Measurements from ENCODE around the gene JARID2.

Gene JARID2

DNA sequence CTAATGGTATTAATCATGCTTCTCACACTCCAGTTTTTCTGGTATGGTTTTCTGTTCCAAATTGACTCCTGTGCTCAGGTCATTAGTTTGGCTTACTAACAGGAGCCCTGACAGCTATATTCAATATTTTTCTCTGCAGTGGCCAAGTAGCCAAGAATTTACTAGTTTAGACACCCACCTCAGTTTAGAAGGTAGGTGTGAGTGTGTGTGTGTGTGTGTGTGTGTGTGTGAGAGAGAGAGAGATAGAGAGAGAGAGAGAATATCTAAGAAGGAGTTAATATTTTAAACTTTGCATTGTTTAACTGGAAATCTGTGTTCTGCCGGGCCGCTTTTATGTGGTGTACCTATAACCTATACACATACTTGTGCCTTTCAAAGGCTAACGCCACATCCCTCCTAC is 18.5 kb downstream of the JARID2 start:
- in situ Hi-C loops (cut with HindIII; ENCODE audit: low sequenced_read_pairs) = no loop called here

DNA sequence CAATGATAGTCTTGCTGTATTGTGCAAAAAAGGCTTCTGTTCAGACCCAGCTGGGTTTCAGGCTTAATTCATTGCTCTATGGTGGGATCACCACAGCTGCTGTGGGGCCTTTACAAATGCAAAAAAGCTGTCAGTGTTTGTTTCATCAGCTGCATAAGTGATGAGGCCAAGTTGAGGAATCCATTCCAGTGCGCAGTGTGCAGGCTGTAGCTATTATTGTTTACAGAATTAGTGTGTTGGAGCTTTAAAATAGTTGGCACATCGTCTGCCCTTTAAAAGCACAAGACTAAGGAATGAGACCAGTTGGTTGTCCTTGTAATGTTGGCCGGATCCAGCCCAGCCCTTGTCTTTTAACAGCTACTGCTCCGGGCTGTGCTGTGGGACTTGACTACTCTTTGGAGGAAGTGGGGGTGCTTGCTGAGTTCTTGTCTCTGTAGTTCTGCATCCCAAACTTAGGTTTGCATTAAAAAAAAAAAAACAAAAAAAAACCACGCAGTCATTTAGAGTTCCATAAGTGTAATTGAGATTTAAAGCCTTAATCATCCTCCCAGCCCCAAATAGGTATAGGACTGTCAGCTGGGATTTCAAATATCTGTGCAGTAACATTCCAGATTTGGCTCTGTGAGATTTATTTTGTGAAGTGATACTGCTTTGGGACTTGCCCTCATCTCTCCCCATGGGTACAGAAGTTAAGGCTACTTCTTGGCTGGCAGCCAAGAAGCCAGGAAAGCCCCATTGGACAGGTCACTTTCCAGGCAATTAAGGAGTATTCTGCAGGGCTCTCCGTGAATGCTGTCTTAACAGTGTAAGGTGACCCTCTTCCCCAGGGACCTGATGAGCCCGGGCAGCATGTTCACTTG is 19.3 kb downstream of the JARID2 start:
- in situ Hi-C loops (cut with HindIII; ENCODE audit: low sequenced_read_pairs) = no loop called here

DNA sequence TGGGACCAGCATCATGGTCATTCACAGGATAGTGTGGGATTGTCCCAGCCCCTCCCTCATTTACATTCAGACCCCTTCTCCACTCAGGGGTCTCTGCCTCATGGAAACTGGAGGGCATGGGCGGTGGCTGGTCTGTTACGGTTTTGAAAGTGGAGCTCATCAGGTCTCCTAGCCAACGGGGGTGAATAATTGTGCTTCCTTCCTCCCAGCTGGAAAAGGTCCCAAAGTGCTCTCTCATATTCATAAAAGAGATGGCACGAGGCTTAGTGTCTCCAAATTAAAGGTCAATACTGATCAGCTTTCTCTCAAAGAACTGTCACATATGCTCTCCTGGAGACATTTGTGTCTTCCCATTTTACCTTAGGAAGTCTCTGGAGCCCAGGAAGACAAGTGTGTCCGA is 19.9 kb downstream of the JARID2 start:
- in situ Hi-C loops (cut with HindIII; ENCODE audit: low sequenced_read_pairs) = no loop called here

DNA sequence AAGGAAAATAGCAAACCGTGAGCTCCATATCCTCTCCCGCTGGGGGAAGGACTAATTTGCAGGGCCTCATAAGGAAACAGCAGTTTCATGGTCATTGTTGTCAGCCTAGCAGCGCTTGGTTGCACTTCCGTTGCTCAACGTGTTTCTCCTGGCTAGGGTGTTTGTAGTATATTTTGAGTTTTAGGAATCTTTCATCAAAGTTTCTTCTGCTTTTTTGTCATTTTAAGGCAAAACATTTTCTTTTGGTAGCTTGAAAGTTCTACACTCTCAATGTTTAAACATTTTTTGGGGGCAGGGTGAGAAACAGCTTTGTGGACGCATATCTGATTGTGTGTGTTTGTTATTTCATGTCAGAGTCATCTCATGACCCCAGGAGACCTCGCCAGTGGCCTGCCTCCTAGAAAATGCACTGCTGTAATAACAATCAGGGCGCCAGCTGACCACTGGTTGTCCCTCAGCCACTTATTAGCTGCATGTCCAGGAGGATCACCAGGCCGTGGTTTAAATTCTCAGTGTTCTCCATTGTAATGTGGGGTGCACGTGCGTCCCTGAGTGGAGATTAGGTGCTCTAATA is 20.6 kb downstream of the JARID2 start:
- in situ Hi-C loops (cut with HindIII; ENCODE audit: low sequenced_read_pairs) = no loop called here

DNA sequence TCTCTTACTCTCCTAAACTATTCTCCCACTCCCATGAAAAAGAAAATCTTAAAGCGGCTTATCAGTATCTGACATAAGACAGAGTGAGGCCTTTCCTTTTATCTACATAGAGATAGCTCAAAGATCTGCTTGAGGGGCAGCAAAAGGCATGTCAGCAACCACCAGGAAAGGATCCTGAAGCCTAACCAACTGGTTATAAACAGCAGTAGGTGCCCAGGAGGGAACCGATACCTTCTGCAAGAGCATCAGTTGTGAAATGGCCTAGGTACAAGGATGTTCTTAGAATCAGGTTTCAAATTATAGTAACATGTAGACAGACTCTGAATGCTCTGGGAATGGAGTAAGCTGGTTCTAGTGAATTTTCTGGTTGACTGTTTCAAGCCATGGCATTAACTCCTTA is 21.4 kb downstream of the JARID2 start:
- in situ Hi-C loops (cut with HindIII; ENCODE audit: low sequenced_read_pairs) = no loop called here

DNA sequence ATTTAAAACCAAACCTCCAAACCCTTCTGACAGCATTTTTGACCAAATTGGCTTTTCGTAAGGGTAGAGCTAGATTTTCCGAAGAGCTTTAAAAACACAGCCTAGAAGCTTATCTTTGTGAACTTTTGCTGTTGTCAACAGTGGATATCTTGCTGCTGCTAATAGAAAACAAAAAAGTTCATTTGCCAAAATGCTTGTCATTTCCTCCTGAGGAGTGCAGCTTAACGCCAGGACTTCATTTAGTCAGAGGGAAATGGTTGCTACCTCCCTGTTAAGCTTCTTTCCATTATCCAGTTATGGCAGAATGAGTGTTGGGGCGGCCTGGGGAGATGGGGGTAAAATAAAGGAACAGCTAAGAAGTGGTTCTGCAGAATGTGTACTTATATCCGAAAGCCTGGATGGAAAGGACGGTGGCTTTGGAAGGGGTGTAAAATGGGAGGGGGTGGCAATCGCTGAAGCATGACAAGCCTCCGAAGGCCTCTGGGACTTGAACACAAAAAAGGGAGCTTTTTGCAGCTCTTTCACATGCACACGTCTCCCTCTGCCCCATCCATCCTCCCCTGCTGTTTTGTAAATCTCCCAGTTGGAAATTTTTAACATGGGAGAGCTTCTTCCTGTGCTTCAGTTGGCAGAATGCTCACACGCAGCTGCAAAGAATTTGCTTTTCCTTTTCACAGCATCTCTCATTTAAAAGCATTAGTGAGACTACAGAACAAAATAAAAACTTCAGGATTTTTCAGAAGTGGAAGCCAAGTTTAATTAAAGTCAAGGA is 22.5 kb downstream of the JARID2 start:
- in situ Hi-C loops (cut with HindIII; ENCODE audit: low sequenced_read_pairs) = no loop called here

DNA sequence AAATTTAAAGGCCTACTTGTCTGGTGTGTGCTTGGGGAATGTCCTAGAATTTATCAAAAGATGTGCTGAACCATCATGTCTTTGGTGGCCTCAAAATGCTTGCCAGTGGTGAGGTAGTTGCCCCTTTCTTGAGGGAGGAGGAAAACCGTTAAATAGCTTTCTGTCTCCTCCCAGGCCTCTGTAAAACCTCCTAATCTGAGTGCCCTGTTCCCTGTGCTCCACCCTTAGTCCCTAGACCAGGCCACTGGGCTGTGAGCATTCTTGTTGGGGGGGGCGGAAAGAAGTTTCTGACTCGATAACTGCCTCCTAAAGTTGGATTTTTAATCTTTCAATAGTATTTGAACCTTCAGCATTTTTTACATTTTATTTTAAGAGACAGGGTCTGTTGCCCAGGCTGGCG is 23.1 kb downstream of the JARID2 start:
- in situ Hi-C loops (cut with HindIII; ENCODE audit: low sequenced_read_pairs) = no loop called here

DNA sequence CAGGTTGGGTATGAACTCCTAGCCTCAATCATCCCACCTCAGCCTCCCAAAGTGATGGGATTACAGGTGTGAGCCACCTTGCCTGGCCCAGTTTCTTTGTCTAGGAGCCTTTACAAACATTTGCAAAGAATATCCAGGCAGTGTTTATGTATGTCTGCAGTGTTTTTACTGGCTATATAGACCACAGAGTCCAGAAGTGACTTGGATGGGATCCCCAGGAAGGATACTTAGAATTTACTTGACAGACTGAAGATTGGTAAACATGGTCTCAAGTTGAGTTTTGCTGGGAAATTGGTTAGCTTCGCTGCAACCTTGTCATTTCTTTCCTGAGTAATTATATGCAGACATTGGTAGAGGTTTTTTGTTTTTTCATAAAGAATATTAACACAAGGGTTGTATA is 23.8 kb downstream of the JARID2 start:
- in situ Hi-C loops (cut with HindIII; ENCODE audit: low sequenced_read_pairs) = no loop called here

DNA sequence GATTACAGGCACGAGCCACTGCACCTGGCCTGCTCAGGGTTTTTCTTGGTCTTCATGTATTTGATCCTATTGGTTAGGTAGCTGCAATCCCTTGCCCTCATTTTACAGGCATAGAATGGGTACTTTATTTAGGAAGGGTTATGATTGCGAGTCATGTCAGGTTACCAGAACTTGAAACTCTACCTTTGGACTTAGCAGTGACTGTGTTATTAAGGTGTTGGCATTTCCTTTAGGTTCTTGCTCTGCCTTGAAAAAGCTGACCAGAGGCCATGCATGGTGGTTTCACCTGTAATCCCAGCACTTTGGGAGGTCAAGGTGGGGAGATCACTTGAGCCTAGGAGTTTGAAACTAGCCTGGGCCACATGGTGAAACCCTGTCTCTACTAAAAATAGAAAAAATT is 24.5 kb downstream of the JARID2 start:
- in situ Hi-C loops (cut with HindIII; ENCODE audit: low sequenced_read_pairs) = no loop called here

DNA sequence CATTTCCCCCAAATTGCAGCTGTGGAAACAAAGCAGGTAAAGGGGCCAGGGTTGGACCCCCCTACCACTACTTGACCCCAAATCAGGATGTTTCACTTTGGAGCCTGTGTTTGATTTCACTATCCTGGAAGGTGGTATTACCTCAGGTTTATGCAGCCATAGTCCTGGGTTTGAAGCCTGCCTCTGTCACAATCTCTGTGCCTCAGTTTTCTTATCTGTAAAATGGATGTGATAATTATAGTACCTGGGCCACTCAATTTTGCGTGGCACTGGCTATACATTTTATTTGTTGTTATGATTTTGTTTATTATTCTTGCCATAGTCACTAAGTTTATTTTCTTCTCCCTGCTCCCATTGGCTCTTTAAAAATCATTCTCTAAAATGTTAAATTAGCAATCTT is 26.7 kb downstream of the JARID2 start:
- in situ Hi-C loops (cut with HindIII; ENCODE audit: low sequenced_read_pairs) = no loop called here

DNA sequence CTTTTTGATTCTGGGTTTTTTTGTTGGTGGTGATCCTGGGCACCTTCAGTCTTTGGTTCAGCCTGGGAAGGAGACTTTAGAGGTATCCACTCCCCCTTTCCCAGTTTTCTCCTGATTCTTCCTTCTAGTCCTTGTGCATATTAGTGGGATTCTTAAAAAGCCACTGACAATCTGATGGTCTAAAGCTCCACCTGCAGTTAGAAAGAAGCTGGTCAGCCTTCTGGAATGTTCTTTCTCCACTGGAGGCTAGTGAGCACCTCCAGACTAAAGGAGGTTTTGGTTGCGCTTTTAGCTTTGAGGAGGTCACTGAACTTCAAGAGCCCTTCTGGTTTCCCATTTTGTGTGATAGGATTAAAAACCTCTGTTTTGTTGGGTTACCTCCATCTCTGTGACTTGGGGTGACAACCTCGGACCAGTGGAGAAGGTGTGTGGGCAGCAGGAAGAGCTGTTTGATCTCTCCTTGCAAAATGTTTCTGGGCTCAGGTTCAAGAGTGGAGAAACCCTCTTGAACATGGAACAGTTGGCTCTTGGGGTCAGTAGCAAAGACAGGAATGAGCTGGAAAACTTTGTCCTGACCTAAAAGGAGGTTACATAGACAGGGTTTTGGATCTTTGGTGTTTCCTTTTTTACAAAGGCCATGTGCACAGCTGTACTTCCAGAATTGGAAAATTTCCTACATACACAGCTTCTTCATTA is 29.0 kb downstream of the JARID2 start:
- in situ Hi-C loops (cut with HindIII; ENCODE audit: low sequenced_read_pairs) = no loop called here

DNA sequence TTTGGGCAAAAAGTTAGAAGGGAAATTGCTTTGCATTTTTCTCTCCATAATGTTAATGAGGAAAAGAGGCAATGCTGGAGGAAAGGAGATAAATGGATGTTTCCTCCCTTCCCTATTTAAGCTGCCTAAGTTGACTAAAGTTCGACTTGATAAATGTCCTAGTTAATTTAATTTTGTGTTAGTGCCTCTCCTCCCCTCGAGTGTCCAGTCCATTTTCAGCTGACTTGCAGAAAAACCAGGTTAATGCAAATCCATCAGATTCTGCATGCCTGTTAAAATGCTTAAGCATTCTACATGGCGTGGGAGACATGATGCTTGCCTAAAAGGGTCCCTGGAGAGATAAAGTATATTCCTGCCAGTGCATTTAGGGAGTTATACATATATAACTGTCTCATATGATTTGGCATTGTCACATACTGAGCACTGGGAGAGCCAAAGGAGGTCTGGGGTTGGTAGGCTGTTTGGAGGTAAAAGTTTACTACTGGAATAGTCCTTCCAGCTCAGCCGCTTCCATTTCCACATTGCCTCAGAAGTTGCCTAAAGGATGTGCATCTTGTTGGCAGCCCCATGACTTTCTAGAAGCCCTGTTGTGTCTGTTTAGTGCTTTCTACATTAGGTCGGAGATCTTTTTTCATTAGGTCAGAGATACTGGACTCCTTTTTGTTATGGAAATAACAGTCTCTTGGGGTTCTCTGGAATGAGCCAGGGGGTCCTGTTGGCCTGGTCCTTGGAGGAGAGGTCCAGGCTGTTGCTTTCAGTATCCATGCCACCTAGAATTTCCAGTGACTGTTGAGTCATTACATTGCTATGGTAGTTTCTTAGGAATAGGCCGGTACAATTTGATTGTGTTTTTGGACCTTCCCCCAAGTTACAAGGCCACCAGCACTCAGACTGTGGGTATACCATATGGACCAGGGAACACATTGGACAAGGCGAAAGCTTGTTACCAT is 30.4 kb downstream of the JARID2 start:
- in situ Hi-C loops (cut with HindIII; ENCODE audit: low sequenced_read_pairs) = no loop called here

DNA sequence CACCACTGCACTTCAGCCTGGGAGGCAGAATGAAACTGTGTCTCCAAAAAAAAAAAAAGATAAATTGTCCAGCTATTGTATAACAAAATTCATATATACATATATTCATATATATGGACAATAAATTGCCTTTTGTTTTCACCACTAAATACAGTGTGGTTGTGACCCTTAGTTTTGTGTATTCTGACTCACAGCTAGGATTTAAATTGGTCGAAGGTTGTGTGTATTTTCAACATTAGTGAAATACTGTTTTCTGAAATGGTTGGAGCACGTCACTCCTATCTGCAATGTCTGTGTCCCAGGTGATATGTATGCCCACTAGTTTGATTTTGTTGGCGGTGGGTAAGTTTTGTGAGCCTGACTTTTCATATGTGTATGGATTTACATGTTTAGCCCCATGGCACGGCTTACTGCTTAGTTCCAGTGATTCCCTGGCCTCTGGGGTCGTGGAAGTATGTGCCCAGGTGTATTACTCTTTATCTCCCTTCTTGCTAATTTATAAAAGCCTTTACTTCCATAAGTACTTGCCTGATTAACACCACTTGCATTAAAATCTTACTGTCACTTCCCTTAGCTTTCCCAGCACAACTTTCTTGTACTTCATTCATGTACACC is 33.3 kb downstream of the JARID2 start:
- in situ Hi-C loops (cut with HindIII; ENCODE audit: low sequenced_read_pairs) = no loop called here

DNA sequence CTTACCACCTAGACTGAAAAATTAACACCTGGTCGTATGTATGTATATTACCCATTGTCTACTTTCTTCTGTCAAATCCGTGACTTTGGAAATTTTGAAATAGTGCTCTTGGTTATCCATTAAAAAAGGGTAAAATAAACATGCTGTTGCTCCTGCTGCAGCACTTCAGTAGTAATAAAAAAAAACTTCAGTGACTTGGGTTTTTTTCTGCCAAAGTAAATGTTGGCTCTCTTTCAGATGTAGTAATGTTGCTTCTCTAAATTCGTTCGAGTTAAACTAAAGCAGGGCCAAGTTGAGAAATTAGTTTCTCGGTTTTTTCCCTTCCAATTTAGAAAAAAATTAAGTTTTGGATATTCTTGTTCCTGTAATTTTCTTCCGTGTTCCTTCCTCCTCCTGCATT is 34.2 kb downstream of the JARID2 start:
- in situ Hi-C loops (cut with HindIII; ENCODE audit: low sequenced_read_pairs) = no loop called here

DNA sequence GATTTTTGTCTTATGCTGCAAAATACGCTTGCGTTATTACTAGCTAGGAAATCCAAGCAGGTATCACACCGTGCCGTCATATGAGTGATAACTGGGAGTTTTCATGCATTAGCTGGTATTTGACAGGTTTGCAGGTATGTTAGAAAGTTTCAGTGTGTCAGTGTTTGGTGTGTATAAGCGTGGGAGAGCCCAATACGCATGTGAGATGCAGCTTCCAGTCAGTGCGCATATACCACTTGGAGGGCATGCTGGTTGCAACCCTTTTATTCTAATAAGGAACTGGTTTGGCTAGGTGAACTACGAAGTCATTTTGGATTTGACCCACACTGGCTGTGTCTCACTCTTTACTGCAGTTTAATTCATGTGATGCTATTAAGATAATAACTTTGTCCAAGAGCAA is 35.1 kb downstream of the JARID2 start:
- in situ Hi-C loops (cut with HindIII; ENCODE audit: low sequenced_read_pairs) = no loop called here

DNA sequence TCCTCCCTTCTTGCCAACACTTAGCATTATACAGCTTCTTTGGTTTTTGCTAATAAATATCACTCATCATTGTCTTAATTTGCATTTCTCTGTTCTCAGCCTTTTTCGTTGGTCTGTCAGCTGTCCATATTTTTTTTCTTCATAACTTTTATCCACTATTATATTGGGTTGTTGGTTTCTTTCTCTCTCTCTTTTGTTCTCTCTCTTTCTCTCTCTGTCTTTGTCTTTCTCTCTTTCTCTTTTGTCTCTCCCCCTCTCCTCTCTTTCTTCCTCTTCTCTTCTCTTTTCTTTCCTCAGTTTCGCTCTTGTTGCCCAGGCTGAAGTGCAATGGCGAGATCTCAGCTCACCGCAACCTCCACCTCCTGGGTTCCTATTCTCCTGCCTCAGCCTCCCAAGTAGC is 36.5 kb downstream of the JARID2 start:
- in situ Hi-C loops (cut with HindIII; ENCODE audit: low sequenced_read_pairs) = no loop called here

DNA sequence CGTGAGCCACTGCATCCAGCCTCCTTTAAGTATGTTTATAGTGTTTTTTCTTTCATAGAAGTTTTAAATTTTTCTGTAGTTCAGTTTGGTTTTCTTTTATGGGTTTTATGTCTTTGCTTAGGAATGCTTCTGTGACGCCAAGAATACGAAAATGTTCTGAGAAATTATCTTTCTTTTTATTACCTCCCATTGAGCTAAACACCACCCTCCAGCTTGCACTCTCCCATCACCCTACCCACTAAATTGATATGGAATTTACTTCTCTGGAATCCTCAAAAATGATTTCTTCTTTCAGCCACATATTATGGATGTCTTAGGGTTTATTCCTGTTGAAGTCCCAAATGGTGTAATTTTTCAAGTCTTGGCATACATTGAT is 38.1 kb downstream of the JARID2 start:
- in situ Hi-C loops (cut with HindIII; ENCODE audit: low sequenced_read_pairs) = no loop called here

DNA sequence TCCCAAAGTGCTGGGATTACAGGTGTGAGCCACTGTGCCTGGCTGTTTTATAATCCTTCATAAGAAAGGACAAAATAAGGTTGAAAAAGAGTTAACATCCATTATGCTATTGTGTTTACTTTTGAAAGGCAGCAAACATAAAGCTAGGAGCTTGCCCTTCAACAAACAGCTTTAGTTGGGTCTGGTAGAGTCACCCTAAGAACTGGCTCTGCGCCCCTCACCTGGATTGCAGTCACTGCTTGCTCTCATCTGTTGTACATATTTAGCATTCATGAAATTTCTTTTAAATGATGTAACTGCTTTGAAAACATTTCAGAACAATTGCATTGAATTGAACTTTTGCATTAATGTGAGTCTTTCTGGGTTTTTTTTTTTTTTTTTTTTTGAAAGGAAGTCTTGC is 38.9 kb downstream of the JARID2 start:
- in situ Hi-C loops (cut with HindIII; ENCODE audit: low sequenced_read_pairs) = no loop called here

DNA sequence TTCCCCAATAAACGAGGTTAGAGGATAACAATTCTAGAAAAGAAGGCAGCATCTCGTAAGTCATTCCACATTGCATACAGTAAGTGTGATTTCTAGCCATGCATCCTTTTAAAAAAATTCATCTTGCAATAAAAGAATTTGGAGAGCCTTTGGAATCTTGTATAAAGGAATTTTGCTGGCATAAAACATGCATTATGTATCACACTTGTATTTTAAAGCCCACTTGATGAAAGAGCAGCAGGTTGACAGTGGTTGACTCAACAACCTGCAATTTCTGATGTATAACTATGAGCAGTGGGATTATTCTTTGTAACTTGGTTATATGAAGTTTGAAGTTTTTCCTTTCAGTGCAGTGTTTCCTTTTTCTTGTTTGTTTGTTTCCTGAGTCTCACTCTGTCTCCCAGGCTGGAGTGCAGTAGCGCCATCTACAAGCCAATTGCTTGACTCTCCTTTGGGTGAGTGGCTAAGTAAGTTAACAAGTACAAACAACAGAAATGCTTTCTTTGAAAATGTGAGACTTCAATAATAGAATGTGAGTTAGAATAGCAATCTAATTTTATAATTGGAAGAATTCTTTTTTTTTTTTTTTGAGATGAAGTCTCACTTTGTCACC is 39.9 kb downstream of the JARID2 start:
- in situ Hi-C loops (cut with HindIII; ENCODE audit: low sequenced_read_pairs) = no loop called here

Data from DLD1 (cell line).